HG03439 (cell line): ENCODE measurements around the gene SRRT.
"Not testable (repeated sequence)": the region's sequence is repeated elsewhere in the genome, so short reads cannot be mapped to it uniquely, and the experiment has no call there.

ENCODE experiments used
- ATAC-seq: cut with Tn5 transposase; IDR thresholded peaks from one replicate; pipeline ENCODE4 v1.9.1; 2021; ENCODE audit warnings: mild to moderate bottlenecking, moderate library complexity; ENCODE audit not compliant: unreplicated experiment

SRRT gene

GRCh38 chr7:100921039-100921438 lies 46.1 kb downstream of the SRRT start:
- ATAC-seq: no peak

DNA sequence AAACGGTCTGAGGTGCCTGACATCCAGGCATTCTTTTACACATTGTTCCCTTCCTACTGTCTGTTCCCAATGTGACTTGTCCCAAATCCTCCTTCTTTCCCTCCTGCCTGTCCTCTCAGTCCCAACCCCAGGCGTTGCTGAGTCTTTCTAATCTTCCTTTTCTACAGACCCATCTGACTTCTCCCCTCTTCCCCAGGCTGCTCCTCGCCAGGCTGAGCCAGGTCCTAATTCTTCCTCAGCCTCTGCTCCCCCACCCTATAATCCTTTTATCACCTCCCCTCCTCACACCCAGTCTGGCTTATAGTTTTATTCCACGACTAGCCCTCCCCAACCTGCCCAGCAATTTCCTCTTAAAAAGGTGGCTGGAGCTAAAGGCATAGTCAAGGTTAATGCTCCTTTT lies 48.7 kb downstream of the SRRT start:
- not testable (repeated sequence) for ATAC-seq

- no peak for ATAC-seq
Observed at GRCh38 chr7:100929808-100930174, 54.9 kb downstream of the SRRT start.

DNA sequence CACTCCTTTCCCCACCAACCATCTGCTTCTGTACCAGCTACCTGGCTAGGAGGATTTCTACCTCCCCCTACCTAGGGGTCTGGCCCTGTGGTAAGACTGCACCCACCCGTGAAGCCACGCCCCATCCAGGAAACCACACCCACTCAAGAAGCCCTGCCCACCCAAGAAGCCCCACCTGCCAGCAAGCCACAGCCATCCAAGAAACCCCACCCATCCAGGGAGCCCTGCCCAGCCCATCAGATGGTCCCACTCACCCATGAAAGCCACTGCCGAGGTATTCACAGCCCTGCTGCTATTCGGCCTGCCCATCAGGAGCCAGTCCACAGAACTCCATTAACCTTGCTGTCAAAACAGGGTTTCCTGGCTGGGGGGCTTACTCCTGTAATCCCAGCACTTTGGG lies 58.8 kb downstream of the SRRT start:
- ATAC-seq: no peak

GRCh38 chr7:100935381-100935780 lies 60.5 kb downstream of the SRRT start:
- not testable (repeated sequence) for ATAC-seq

DNA sequence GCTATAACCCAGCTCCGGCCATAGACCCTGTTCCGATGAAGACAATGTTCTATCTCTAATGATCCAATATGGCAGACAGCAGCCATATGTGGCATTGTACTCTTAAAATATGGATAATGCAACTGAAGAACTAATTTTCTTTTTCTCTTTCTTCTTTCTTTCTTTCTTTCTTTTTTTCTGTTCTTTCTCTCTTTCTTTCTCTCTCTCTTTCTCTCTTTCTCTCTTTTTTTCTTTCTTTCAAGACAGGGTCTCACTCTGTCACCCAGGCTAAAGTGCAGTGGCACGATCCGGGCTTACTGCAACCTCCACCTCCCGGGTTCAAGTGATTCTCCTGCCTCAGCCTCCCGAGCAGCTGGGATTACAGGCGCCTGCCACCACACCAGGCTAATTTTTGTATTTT lies 61.3 kb downstream of the SRRT start:
- not testable (repeated sequence) for ATAC-seq
